ENCODE measurements around the gene NEDD9. TPM values are rescaled to one million over a fixed set of nuclear protein-coding genes. Genes with fewer than 3 reads are reported as not detected.

NEDD9 gene
- total and polyA plus RNA-seq, 2 of the 13 experiments (the other 11 are each of a cell fraction or from before 2014, with no cell fraction given), result 27.1 to 389 TPM

DNA sequence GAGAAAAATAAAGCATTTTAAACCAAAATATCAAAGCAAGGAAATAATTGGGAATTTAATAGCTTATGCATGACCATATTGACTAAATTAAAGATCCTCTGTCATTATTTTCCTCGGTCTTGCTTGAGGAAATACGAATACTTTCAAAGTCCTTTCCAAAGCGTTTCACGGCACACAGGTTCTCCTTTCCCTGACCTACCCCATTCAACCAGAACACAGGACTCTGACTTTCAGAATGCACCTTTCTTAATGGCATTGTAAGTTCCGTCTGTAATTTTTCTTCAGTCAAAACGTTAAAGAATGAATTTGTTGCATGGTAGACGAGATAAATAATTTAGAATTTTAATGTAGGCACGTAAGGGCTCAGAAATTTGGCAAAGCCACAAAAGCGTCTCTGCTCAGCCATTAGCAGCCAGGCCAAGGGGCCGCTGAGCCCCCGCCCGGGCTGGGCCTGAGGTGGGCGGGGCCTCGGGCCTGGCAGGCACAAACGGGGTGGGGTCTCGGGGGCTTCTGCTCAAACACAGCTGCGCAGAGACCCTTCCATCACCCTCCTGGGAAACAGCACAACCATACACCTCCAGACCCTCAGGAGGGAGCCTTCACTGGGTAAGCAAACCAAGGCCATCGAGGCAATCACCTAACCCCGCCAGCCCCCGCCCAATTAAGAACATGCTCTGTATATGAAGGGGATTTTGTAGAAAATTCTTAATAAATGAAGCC is 3.4 kb downstream of the NEDD9 start (continued):
- no peak for TF ChIP-seq CERS6 (CRISPR knock-in tag; IDR thresholded peaks at IDR 0.05)
- TF ChIP-seq ZNF20 (CRISPR knock-in tag; IDR thresholded peaks at IDR 0.05), result no peak
- TF ChIP-seq SP140L (CRISPR knock-in tag; IDR thresholded peaks at IDR 0.05; ENCODE audit: borderline replicate concordance), result no peak
- TF ChIP-seq HNF1B (CRISPR knock-in tag; IDR thresholded peaks at IDR 0.05), result 0 out of 2 replicates have a peak, but pooled peaks have one; percentile 38
- TF ChIP-seq PITX1 (CRISPR knock-in tag; IDR thresholded peaks at IDR 0.05), result no peak
- no peak for TF ChIP-seq RFX1 (IDR thresholded peaks at IDR 0.05)
- no peak for TF ChIP-seq ZNF777 (CRISPR knock-in tag; IDR thresholded peaks at IDR 0.05)
- TF ChIP-seq ZNF792 (CRISPR knock-in tag; IDR thresholded peaks at IDR 0.05), result no peak; the same call in 1 of the 2 replicates
- no peak for TF ChIP-seq MAFF (IDR thresholded peaks at IDR 0.05; ENCODE audit: low read depth, low read length)
- TF ChIP-seq SNAI1 (CRISPR knock-in tag; IDR thresholded peaks at IDR 0.05; ENCODE audit: borderline replicate concordance), result no peak
- TF ChIP-seq XRCC5 (optimal IDR thresholded peaks at IDR 0.05; ENCODE audit: low read length), result peak; percentile 39
- TF ChIP-seq EED (CRISPR knock-in tag; IDR thresholded peaks at IDR 0.05), result no peak
- no peak for TF ChIP-seq LCORL (IDR thresholded peaks at IDR 0.05)
- TF ChIP-seq LCORL (CRISPR knock-in tag; IDR thresholded peaks at IDR 0.05), result peak; percentile 41; the same call in 1 of the 2 replicates
- TF ChIP-seq ZNF280D (CRISPR knock-in tag; IDR thresholded peaks at IDR 0.05), result no peak
- 0 out of 2 replicates have a peak, but pooled peaks have one; percentile 21 for TF ChIP-seq ZNF430 (CRISPR knock-in tag; IDR thresholded peaks at IDR 0.05)
- no peak for TF ChIP-seq MAX (IDR thresholded peaks at IDR 0.05)
- TF ChIP-seq, protein P1, sequence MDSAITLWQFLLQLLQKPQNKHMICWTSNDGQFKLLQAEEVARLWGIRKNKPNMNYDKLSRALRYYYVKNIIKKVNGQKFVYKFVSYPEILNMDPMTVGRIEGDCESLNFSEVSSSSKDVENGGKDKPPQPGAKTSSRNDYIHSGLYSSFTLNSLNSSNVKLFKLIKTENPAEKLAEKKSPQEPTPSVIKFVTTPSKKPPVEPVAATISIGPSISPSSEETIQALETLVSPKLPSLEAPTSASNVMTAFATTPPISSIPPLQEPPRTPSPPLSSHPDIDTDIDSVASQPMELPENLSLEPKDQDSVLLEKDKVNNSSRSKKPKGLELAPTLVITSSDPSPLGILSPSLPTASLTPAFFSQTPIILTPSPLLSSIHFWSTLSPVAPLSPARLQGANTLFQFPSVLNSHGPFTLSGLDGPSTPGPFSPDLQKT (CRISPR knock-in tag; IDR thresholded peaks at IDR 0.05; ENCODE audit: borderline replicate concordance), result no peak
- TF ChIP-seq TCF7 (IDR thresholded peaks at IDR 0.05; ENCODE audit: low read depth), result no peak
- no peak for TF ChIP-seq MYNN (CRISPR knock-in tag; IDR thresholded peaks at IDR 0.05; ENCODE audit: low read depth)
- TF ChIP-seq KDM5B (CRISPR knock-in tag; IDR thresholded peaks at IDR 0.05; ENCODE audit: borderline replicate concordance), result peak; percentile 73; the same call in 1 of the 2 replicates
- TF ChIP-seq ZNF510 (CRISPR knock-in tag; IDR thresholded peaks at IDR 0.05; ENCODE audit: low read depth), result no peak
- no peak for TF ChIP-seq ZNF629 (CRISPR knock-in tag; conservative IDR thresholded peaks at IDR 0.05)
- TF ChIP-seq ZNF768 (CRISPR knock-in tag; IDR thresholded peaks at IDR 0.05), result peak; percentile 43; the same call in 1 of the 2 replicates
- no peak for TF ChIP-seq MAF1 (CRISPR knock-in tag; IDR thresholded peaks at IDR 0.05; ENCODE audit: borderline replicate concordance)
- TF ChIP-seq RBFOX2 (IDR thresholded peaks at IDR 0.05; ENCODE audit: low read depth, low read length), result peak; percentile 96

Data from HepG2 (cell line).